HG02610 (cell line): ENCODE measurements around the gene HECW1.
"Not testable (repeated sequence)": the region's sequence is repeated elsewhere in the genome, so short reads cannot be mapped to it uniquely, and the experiment has no call there.

ENCODE experiments used
- ATAC-seq: cut with Tn5 transposase; IDR thresholded peaks from one replicate; pipeline ENCODE4 v1.9.1; 2021; ENCODE audit warnings: mild to moderate bottlenecking, moderate library complexity; ENCODE audit not compliant: unreplicated experiment

HECW1 gene

DNA sequence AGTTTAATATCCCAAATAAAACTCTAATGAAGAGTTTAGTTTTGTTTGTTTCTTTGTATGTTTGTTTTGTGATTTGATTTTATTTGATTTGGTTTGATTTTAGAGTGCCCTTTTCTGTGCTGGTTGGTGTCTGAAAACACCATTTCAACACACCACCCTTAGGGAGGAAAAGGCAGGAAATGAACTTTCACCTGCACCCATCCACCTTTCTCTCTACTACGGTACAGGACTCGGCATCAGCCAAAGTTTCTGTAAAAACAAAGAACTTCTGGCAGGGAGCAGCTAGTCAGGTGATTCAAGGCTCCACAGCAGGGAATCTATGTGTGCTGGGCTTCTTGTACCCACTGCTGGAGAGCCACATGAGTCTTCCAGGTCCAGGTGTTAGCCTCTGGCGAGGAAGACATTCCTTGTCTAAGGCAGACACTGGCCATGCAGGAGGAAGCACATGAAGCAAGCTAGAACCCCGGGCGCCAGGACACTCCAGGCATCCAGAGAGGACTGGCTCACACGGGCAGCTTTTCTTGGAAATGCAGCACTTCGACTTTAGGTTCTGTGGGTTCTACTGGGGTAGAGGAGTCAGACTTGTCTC, 448.4 kb downstream of the HECW1 start:
- ATAC-seq: no peak

- ATAC-seq: no peak
Measured at GRCh38 chr7:43562383-43562782, 449.9 kb downstream of the HECW1 start.

DNA sequence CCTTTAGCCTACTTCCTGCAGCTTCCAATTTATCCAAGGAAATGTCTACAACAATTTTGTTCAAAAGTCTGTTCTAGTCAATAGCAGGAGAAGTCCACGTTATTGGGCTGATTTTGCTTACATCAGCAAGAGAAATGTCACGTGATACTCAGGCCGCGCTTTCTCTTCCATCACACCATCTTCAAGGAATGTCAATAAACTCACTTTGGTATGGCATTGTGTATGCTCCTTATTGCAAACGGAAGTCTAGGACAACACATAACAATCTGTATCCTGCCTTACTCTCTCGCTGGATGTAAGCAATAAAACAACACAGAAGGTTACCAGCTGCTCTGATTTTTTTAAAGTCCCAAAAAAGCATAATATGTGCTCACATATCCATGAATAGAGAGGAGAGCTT, 453.3 kb downstream of the HECW1 start:
- no peak for ATAC-seq

DNA sequence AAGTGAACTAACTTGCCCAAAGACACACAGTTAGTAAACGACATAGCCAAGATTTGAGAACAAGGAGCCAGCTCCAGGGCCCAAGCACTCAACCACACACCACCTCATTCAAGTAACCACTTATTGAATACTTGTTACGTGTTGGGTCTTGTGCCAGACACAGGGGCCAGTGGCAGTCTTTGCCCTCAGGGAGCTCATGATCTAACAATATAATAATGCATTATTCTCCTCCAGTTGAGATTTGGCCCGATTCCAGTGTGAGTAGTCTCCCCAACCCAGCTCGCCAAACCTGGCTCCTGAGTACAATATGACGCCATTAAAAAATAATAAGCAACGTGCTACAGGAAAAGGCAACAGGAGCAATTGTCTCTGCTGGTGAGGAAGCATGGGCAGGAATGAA, 456.1 kb downstream of the HECW1 start:
- ATAC-seq: no peak

GRCh38 chr7:43569424-43569823, 457.0 kb downstream of the HECW1 start:
- ATAC-seq: peak; percentile 78

DNA sequence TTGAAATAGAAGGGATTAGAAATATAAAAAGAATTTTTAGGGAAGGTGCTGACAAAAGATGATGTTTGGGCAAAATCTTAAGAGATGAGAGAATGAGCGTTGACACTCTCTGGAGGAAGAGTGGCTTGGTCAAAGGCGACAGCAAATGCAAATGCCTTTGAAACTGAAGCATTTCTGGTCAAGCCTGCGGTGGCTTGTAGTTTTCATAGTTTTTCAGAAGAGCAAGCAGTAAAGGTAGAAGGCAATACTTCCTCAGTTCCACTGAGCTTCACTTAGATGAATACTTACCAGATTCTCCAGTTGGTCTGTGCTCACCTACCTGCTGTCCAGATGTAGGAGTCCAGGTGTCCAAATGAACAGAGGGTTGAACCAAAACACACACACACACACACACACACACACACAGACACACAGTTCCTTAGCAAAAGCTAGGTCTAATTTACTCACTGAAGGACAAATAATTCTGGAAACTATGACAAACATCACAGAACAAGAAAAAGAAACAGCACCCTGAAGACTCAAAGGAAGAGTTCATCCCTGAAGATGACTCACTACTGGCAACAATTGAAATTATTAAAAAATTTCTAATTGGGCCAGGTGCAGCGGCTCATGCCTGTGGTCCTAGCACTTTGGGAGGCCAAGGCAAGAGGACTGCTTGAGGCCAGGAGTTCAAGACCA, 458.4 kb downstream of the HECW1 start:
- ATAC-seq: peak; percentile 60

DNA sequence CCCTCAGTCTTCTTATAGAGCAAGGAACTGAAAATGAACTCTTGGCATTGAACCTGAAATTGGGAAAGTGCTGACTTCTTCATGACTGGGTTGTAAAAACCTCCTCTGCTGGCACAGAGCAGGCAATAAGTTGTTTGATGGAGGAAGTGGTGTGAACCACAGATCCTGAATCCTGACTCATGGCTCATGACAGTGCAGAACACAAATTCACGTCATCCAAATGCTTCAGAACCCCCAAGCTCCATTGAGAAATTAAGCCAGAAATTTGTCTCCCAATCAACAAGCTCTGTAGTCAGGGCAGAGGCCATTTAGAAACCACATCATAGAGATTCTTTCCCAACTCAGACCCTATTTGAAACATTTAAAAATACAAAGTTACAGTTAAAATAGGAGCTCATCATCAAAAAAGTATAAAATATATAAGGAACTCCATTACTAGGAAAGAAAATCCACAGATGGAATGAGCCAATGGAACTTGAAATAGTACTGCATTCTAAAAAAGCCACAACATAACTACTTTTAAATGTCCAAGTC, 460.1 kb downstream of the HECW1 start:
- peak; percentile 43 for ATAC-seq

- not testable (repeated sequence) for ATAC-seq
Measured at GRCh38 chr7:43573832-43574231, 461.4 kb downstream of the HECW1 start.

DNA sequence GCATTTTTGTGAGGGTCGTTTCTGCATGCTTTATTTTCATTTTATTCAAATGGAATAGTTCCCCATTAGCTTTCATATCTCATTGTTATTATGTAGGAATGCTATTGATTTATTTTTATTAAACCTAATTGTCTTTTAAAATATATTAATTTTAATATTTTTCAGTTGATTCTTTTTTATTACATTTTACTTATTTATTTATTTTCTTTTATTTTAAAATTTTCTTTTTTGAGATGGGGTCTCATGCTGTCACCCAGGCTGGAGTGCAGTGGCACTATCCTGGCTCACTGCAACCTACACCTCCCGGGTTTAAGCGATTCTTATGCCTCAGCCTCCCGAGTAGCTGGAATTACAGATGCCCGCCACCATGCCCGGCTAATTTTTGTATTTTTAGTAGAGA, 463.1 kb downstream of the HECW1 start:
- no peak for ATAC-seq

DNA sequence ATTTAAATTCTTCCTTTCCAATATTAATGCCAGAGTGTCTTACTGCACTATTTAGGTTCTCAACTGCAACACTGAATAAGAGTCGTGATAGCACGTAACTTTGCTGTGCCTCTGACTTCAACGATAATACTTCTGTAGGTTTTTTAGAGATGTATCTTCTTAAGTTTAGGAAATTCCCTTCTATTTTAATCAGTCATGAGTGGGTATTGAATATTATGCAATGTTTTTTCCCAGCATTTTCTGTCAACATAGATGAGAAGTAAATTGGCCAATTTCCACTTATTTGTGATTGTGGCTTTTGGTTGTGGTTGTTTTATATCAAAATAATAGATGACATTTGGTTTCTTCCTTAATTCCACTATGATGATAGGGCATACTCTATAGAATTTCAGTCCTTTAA, 463.8 kb downstream of the HECW1 start:
- ATAC-seq: no peak

DNA sequence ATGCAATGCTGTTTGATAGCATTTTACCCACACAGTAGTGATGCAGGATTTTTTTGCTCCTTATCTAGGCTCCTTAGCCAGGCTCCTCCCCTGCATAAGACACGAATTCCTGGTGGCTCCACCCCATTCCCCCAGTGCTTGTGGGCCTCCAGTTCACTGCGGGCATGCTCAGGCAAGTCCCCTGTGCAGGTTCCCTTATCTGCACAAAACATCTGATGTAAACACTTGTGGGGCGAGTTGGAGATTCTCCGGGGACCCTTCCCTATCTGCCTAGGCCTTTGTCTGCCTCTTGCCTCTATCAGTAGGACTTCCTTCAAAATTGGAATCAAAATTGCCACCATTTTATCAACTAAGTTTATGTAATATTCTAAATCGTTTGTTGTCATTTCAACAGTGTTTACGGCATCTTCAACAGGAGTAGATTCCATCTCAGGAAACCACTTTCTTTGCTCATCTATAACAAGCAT, 465.1 kb downstream of the HECW1 start:
- ATAC-seq: peak; percentile 53

DNA sequence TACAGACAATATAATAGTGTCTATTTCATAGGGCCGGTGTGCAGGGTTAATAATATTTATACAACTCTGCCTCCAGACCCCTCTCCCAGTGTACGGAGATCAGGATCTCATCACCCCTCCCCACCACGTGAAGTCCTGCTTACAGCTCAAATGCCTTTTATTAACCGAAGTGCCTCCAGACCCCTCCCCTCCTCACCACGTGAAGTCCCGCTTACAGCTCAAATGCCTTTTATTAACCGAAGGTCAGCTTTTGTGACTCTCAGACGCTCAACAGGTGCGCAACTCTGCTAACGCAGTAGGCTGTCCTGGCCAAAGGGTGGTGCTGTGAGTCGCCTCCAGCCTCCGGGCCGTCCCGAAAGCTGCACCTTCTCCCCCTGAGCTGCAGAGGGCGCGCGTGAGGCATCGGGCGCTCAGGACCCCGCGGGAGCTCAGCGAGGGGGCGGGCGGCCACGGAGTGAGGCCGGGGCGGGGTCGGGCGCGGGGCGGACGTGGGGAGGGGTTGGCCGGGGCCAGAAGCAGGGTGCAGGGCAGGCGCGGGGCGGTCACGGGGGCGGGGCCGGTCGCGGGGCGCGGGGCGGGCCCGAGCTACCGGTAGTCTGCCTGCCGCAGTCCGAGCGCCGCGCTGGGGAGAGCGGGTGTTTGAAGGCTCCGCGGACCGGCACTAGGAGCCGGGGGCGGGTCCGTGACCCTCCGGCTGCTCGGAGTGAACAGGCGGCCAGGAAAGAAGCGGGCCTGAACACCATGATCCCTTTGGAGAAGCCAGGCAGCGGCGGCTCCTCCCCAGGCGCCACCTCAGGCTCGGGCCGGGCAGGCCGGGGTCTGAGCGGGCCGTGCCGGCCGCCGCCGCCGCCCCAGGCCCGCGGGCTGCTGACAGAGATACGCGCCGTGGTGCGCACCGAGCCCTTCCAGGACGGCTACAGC, 470.3 kb downstream of the HECW1 start, which contains the start of gene STK17A:
STK17A (plus strand) TSS at position 606 of the 921 bp plus-strand sequence; CDS start at position 742, 136 bp downstream.
- peak; percentile 67 for ATAC-seq

DNA sequence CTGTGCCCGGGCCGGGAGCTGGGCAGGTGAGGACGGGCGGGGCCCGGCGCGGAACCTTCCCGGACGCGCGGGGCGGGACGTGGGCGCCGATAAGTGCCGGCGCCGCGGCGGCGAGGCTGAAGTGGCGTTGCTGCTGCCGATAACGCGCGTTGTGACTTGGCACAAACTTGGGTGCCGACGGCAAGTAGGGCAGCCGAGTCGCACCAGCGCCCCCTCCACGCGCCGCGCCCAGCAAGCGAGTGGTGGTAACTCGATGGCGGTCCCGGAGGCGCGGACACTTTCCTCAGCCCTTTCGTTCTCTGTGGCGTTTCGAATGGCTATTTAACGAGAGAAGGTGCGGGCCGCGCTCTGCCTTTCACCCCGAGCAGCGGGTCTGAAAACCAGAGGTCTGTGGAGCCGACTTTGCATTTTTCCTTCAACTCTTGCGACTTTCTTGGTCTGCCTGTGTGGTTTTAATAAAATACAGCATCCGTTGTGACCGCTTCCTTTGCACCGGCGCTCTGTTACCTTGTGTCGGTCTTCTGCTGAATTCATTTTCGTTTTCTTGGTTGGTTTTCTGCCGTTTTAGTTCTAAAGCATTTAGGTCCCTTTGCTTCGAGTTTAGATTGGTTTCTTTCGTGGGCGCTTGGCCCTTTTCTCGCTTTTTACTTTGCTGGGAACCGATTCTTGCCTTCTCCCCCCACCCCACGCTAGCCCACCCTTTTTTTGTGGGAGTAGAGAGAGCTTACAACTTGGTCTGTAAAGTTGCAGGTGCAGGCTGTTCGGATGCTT, 471.2 kb downstream of the HECW1 start:
- ATAC-seq: peak; percentile 10

DNA sequence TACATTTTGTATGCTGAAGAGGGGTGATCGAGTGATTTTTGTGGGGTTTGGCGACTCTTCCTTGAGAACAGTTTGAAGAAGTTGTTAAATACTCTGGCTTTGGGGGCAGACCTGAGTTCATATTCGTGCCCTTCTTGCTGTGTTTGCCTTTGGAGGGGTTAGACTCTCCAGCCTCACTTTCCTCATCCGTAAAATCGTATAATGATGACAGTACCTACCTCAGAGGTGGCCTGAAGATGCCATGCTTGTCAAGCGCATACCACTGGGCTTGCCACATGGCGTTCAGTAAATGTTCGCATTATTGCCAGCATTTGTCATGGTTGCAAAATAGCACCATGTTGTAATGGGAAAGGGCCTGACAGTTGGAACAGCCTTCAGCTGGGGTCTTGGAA, 471.7 kb downstream of the HECW1 start:
- ATAC-seq: no peak

GRCh38 chr7:43584733-43585132, 472.3 kb downstream of the HECW1 start:
- not testable (repeated sequence) for ATAC-seq

DNA sequence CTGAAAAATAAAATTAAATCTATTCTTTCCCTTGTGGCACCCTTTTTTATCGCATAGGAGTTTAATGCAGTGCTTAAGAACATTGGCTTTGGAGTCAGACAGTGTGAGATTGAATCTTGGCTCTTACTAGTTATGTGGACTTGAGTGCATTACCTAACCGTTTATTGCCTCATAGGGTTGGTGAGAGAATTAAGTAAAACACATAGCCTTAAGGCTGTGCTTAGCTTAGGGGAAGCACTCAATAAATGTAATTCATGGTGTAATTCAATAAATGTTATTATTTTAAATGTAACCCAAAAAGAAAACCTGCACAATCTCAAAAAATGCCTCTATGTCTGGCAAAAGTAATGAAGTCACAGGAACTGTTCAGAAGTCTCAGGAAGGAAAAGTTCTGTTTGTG, 473.1 kb downstream of the HECW1 start:
- ATAC-seq: no peak

DNA sequence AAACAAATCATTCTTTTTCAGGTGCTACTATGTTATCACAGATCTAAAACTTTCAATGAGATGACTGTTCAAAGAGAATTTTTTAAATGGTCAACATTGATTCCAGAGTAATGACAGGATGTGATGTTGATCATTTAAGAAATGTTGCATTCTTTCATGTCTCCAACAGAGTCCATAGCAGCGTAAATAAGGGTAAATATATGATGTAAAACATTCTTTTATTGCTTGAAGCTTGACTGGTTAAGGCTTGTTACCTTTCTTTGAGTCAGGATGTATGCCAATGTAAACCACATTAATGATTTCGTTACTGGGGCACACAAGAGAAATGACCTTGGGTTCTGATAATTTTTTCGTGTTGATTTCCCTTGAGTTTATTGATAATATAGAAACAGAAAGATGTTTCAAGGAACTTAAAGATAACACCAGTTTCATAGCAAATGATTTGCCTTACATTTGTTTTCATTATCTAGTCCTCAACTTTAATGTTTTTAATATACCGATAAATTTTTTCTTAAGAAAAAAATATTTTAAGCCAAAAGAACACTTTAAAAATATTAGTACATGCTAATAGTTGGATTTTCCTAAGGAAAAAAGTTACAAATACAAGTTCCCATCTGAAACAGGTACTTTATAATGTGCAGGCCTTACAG, 473.9 kb downstream of the HECW1 start:
- ATAC-seq: no peak

DNA sequence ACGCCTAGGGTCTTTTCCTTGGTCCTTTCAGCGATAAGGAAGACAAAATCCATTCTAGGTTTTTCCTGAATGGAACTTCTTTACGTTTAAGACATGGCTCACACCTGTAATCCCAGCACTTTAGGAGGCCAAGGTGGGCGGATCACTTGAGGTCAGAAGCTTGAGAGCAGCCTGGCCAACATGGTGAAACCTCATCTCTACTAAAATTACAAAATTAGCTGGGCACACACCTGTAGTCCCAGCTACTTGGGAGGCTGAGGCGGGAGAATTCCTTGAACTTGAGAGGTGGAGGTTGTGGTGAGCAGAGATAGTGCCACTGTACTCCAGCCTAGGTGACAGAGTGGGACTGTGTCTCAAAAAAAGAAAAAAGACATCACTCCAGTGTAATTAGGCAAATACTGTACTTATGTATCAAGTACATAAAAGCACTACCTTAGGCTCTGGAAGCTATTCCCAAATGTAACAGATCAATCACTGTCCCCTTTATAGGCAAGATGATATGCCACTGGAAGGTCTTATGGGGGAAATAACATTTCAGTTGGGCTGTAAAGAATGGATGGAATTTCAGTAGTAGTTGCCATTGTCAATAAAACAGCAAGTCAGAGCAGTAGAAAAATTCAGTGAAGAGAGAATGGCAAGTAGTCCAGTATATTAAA, 476.2 kb downstream of the HECW1 start:
- no peak for ATAC-seq

DNA sequence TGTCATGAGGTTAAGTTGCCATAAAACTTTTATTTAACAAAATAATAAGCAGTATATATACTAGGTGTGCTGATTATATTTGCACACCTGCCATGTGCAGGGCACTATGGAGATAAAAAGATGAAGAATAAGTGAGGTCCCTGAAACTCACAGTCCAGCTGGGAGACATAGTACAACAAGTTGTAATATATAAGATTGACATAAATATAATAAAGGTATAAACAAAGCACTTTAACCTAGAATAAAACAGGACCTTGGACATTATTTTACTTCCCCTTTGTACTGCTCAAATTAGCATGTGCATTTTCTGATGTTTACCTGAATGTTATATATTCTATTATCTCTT, 476.7 kb downstream of the HECW1 start:
- no peak for ATAC-seq

GRCh38 chr7:43589728-43590127, 477.3 kb downstream of the HECW1 start:
- ATAC-seq: no peak
